Activated CD8-positive, alpha-beta memory T cell treated with anti-CD3 and anti-CD28 coated beads, Interleukin-2, amount 50 U/mL, for 4 hours (primary cell): Measurements from ENCODE around the gene CHPF2.
A peak's percentile ranks its signal among the peaks of the same experiment; 100 is the strongest.

ENCODE experiments used
- DNase-seq: peaks from one replicate; pipeline ENCODE4 v3.0.0-alpha.2; 2020

Gene CHPF2

DNA sequence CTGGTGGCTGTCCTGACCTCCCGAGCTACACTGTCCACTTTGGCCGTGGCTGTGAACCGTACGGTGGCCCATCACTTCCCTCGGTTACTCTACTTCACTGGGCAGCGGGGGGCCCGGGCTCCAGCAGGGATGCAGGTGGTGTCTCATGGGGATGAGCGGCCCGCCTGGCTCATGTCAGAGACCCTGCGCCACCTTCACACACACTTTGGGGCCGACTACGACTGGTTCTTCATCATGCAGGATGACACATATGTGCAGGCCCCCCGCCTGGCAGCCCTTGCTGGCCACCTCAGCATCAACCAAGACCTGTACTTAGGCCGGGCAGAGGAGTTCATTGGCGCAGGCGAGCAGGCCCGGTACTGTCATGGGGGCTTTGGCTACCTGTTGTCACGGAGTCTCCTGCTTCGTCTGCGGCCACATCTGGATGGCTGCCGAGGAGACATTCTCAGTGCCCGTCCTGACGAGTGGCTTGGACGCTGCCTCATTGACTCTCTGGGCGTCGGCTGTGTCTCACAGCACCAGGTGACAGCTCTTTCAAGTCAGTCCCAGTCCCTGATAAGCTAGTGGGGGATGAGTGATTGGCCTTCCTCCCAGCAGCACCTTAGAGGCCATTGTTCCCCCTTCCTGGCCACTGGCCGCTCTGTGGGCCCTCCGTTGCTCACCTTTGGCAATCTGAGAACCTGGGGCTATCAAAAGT, 3.0 kb downstream of the CHPF2 start:
- no peak for DNase-seq

DNA sequence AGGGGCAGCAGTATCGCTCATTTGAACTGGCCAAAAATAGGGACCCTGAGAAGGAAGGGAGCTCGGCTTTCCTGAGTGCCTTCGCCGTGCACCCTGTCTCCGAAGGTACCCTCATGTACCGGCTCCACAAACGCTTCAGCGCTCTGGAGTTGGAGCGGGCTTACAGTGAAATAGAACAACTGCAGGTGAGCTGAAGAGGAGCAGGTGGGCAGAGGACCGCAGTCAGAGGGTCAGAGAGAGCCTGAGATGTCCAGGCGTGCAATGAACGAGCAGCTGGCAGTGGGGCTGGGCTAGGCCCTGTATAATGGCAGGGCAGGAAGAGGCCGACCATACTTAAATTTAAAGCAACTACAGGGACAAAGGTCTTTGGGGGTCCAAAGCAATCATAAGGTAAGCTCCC, 4.1 kb downstream of the CHPF2 start:
- DNase-seq = no peak

DNA sequence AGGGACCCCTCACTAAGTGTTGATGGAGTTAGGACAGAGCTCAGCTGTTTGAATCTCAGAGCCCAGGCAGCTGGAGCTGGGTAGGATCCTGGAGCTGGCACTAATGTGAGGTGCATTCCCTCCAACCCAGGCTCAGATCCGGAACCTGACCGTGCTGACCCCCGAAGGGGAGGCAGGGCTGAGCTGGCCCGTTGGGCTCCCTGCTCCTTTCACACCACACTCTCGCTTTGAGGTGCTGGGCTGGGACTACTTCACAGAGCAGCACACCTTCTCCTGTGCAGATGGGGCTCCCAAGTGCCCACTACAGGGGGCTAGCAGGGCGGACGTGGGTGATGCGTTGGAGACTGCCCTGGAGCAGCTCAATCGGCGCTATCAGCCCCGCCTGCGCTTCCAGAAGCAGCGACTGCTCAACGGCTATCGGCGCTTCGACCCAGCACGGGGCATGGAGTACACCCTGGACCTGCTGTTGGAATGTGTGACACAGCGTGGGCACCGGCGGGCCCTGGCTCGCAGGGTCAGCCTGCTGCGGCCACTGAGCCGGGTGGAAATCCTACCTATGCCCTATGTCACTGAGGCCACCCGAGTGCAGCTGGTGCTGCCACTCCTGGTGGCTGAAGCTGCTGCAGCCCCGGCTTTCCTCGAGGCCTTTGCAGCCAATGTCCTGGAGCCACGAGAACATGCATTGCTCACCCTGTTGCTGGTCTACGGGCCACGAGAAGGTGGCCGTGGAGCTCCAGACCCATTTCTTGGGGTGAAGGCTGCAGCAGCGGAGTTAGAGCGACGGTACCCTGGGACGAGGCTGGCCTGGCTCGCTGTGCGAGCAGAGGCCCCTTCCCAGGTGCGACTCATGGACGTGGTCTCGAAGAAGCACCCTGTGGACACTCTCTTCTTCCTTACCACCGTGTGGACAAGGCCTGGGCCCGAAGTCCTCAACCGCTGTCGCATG, 5.2 kb downstream of the CHPF2 start:
- no peak for DNase-seq

DNA sequence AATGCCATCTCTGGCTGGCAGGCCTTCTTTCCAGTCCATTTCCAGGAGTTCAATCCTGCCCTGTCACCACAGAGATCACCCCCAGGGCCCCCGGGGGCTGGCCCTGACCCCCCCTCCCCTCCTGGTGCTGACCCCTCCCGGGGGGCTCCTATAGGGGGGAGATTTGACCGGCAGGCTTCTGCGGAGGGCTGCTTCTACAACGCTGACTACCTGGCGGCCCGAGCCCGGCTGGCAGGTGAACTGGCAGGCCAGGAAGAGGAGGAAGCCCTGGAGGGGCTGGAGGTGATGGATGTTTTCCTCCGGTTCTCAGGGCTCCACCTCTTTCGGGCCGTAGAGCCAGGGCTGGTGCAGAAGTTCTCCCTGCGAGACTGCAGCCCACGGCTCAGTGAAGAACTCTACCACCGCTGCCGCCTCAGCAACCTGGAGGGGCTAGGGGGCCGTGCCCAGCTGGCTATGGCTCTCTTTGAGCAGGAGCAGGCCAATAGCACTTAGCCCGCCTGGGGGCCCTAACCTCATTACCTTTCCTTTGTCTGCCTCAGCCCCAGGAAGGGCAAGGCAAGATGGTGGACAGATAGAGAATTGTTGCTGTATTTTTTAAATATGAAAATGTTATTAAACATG, 6.0 kb downstream of the CHPF2 start:
- DNase-seq = no peak

DNA sequence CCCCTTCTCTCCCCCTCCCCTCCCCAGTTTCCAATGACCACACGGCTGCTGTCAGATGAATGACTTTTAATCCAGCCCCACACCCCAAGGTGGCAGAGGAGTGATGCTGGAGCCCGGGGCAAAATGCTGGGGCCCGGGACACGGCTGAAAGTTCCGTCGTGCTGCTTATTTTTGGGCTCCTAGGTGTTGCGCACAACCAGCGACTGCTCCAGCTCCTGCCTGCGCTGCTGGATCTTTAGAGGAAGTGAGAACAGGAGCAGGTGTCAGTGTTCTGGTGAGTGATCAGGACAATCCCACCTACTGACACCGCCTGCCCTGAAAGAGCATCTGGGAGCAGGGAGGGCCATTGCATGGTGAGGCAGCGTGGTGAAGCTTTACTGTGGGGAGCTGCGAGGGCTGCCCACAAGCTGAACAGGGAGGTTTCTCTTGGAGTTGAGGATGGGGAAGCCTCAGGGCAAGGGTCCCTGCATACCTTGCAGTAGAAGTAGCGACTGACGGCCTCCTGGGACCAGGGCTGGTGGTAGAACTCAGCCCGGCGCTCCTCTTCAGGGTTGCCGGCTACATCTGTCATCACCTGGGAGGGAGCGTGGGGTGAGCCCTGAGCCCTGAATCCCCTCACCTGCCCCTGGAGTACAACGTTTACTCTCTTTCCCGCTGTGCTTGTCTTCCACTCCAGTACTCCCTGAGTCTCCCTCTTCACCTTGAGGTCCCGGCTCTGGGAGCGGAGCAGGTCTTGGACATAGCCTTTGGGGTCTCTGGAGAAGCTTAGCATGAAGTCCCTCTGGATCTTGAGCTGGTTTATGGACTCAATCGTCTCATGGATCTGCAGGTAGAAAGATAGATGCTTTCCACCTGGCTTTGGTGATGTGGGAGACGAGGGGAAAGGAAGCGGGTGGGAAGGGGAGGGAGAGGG, 6.9 kb downstream of the CHPF2 start:
- no peak for DNase-seq

DNA sequence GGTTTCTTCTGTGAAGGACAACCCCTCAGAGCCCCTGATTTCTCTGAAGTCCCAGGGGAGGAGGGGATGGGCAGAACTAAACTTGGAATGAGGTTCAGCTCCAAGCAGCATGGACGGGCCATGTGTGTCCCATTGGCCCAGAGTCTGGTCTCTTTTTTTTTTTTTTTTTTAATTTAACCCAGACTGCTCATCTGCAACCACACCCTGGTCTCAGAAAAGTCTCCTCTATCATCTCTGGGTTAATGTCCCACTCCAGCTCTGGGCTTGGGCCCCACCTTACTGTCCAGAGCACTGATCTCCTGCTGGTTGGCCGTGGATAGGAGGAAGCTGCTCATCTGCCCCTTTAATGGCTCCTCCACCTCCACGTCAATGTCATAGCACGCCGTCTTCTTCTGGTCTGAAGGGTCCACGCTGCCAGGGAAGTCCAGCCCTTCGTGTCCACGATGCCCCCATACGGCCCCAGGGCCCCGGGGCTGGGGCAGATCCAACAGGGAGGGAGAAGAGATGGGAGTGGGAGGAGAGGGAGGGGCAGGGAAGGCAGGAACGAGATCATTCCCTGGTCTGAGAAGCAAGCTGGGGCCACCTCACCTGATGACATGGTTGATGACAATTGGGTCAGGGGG, 7.7 kb downstream of the CHPF2 start:
- no peak for DNase-seq

DNA sequence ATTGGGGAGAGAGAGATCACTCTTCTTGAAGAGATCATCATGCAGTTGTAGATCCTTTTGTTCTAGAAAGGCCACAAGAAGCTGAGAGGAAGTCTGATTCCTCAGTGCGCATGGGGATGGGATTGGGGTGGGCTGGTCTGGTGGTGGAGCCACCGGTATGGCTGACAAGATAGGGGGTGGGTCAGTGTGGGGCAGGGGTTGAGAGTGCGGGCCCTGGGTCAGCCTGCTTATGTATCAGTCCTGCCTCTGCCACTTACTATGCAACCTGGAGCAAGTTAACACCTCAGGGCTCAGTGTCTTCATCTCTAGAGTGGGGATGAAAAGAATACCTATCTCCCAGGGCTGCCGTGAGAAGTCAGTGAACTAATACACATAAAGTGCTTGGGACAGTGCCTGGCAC, 8.3 kb downstream of the CHPF2 start:
- DNase-seq = no peak

DNA sequence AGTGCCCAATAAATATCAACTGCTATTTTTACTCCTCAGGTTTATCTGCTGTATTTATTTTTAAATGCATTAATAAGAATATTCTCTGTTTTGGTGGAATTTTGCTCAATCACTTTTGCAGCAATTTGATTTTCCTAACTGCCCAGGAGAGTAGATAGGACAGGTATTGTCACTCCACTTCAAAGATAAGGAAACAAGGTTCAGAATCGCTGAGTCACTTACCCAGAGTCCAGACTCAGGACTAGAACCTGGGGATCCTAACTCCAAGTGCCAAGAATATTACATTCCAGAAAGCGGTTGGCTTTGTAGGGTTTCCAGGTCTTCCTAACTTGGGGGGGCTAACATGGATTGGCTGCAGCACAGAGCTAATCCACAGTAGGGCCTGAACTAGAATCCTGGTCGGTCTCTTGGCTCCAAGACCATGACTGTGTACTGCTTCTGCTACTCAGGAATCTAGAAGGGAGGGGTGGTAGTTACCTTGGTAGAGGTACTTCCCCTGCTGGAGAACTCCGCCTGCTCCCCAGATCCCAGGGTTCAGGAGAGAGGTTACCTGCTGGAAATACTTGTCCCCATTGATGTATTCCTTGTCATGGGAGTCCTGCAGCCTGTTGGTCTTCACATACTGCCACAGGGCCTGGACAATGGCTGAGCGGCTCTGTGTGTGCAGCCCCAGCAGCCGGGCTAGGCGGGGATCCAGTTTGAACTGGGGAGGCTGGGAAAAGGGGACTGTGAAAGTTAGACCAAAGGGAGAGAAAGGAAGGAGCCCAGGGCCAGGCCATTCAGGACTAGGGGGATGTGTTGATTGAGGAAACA, 8.9 kb downstream of the CHPF2 start:
- no peak for DNase-seq

DNA sequence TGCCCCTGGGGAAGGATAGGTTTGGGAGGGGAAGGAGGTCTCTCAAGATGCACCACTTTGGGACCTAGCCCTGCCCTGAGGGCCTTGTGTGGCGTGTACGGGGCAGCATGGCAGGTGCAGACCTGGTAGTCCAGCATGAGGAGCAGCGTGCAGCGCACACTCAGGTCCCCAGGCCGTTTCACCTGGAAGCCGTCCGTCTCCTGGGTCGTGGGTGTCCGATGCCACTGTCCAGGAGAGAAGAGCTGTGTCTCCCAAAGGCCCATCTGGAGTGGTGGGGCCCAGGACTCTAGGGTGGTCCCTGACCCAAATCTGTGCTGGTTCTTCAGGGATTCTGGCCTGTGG, 9.4 kb downstream of the CHPF2 start:
- no peak for DNase-seq

DNA sequence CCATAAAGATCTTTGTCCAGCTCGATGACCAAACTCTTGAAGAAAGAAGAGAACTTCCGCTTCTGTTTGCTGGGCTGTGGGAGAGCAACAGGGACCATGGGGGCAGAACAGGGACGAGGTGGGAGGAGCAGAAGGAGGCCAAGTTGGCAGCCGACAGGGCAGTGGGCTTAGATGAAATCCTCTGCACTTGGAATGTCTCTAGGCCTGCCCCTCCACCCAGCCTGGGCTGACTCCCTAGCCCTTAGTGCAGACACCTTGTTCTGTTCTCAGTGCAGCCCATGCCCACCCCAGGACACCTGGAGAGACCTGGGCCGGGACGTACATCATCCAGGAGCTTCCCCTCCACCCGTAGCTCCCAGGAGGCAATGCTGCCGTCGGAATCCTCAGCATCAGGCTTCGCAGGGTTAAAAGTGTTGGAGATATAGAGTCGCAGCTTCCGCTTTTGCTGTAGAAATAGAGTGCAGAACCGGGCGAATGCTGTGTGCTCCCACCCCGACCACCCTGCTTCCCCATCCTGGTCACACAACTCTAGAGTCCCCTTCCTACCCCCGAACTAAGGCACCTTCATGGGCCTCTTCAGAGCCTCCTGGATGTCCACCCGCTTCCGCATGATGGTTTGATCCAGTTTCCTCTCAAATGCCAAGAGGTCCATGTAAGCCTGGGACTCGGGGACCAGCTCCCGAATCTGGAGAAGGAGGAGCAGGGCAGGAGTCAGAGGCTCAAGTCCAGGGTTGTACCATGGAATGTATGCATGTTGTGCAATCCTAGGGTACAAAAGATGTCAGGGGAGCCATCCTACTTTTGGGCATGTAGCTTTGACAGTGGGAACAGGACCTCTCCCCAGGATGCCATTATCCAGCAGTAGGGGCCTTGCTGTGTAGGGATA, 10.1 kb downstream of the CHPF2 start:
- no peak for DNase-seq

DNA sequence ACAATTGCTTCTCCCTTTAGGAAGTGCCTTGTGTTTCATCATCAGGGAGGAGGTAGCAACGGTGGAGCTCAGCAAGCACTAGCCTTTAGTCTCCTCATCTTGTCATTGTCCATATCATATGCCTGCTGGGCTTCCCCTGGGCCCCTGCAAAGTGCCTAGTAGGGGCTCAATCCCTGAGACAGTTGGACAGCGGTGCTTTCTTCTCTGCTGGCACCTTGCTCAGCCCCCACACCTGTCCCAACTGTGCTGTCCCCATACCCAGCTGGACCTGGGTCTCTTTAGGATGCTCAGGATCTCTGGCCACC, 10.7 kb downstream of the CHPF2 start:
- no peak for DNase-seq

DNA sequence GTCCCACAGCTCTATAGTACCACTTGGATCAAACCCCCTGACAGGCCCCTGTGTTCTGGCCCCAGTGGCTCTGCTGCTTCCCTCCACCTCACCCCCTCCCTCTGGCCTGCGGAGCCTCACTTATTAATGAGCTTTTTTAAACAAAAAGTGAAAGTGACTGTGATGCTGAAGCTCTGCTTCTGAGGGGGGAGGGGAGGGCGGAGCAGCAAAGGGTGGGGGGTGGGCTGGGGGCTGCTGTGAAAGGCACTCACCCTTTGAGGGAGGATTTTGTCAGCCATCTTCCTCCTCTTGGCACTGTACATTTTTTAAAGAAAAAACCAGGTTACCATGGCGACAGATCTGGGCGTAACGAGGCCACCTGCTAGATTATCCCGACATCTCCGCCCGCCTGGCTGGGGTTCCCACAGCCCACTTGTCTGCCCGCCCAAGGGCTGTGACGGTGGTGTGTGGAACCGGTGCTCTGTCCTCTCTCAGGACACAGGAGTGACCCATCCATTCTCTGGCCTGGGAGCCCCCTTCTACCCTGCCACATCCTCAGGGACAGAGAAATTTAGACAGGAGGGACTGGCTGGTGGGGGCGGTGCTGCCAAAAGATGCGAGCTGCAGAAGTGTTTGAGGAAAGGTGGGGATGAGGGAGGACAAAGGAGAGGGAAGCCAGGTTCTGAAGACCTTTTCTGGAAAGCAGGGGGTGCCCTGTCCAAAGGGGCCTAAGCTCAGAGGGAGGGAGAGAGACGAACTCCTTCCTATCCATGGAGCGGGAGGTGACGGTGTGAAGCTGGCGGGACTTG, 11.3 kb downstream of the CHPF2 start:
- DNase-seq = no peak

DNA sequence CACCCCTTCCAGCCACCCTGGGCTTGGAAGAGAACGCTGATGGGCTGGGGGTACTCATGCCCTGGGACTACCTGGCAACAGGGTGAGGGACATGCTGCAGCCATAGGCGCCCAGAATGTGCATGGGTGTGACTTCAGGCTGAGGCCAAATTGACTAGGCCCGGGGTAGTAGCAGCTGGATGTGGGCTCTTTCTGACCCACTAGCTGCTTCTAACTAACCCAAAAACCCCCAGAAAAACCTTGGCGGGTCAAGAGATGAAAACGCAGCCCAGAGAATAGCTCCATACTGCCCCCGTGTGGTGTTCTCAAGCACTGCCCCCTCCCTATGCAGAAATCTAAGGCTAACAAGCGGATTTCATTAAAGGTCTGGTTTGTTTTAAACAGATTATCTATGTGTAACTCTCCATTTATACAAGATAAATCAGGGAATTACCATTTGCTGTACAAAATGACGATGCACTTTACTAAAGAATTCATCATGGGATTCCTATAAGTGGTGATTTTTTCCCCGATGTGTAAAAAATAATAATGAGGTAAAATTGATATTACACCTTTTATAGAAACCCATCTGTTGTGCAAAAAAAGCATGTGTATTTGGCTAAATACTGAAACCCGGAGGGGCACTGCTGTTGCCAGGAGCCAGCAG, 12.0 kb downstream of the CHPF2 start:
- peak; percentile 56 for DNase-seq

DNA sequence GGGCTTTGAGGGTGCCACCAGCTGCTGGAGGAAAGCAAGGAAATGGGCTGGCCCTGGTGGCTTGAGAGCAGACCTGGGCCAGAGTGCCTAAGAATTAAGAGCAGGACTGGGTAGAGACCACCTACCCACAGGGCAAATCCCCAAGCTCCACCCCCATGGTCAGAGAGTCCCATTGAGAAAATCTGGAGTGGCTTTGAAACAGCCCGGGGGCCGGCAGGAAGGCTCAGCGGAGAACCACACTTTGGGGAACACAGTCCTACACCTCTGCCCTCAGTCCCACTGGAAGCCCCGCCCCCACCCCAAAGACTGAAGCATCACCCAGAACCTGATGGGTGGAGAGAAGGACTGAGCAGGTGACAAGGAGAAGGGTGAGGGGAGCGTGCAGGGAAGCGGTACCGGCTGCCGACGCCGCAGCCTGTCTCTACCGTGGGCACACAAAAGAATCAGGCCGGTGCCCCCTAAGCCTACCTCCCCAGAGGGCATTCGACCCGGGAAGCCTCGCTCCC, 12.6 kb downstream of the CHPF2 start:
- DNase-seq = no peak

DNA sequence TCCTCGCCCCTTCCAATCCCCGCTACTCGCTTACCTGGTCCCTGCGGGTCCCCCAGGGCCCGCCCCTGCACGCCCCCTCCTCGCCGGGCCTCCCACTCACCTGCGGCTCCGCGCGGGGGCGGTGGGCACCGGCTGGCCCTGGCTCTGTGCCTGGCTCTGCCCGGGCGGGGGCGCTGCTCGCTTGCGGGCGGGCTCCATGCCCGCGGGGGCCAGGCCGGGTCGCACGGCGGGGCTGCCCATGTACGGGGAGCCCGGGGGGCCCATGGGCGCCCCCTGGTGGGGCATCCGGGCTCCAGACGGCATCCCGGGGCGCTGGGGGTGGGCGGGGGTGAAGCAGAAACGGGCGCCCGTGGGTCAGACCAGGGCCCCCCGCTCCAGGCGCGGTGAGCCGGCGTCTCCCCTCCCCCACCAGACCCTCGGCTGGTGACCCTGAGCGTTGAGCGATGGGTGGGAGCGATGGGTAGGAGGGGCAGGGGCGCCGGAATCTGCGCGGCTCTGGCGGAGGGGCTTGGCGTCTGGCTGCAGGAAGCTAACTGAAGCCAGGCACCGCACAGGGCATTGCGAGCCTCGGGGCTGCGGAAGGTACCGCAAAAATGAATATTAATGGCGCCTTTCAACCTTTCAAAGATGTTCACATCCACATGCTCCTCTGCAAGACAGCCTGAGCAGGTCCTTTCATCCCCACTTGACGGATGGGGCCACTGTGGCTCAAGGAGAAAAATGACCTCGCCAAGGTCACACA, 13.2 kb downstream of the CHPF2 start:
- peak; percentile 72 for DNase-seq

DNA sequence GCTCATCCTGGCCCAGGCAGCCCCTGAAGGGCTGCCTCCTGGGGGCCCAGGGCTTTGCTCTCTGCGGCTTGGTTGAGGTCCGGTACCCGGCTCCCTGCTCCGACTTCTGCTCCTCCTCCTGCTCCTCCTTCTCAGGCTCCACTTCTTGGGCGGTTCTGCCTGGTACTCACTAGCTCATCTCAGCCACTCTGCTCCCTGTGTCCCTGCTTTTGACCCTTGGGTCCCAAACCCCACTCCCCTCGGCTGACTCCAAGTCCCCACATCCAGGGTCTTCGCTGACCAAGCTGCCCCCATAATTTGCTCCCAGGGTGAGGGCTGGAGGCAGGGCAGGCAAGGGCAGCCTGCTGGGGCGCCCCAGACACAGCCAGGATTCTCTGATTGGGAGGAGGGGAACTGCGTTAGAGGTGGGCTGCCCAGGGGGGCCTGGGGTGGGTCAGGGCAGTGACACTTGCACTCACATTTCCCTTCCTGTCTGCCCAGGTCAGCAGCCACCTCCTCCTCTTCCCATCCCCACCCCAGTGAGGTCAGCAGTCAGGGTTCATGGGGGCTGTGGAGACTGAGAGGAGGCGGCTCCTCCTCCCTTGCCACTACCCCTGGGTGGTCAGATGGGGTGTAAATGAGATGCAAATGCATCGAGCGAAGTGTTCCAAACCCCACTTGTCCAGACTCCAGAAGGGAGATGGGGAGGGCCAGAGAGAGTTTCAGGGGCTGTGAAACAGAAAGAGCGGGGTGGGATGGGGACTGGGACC, 14.0 kb downstream of the CHPF2 start:
- DNase-seq = no peak

DNA sequence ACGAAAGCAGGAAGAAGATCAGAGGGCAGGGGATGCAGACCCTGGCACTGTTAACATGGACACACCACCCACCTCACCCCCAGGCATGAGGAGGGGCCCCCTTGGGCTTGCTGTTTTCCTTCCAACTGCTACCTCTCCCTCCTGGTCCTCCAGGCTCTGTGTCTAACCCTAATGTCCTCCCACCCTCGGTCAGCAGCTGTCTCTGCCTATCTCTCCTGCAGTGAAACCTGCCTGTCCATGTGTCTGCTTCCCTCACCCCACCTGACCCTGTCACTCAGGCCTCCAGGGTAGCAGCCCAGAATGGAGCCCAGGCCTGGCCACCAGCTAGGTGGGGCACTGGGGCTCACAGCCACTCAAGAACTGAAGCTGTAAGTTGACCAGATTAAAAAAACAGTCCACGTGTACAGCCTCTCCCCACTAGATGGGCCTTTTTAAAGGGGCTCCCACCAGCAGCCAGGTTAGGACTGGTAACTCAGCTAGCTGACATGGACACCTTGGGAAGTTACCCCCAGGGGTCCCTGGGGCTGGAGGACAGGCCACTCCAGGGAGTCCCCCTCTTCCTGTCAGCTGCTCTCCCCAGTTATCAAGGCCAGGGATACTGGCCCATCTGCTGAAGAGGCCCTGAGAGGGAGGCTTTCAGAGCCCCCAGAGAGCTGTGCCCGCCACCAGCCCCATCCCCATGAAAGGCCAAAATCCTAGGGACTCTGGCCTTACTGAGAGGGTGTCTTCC, 14.7 kb downstream of the CHPF2 start:
- no peak for DNase-seq
